Endothelial cell of umbilical vein (primary cell): ENCODE measurements around the gene SYT6. TPM values are rescaled to one million over a fixed set of nuclear protein-coding genes. Genes with fewer than 3 reads are reported as not detected.

Experiments used
- BruUV-seq: library from RNA; stranded (reverse); fragments of 400-500 nt; replicated peaks from 2 replicates; lab custom pipeline; 2021; lab: Mats Ljungman, UMichigan
- CTCF ChIA-PET: fragments of 300-600, 350-600 bp; sonication (Branson Sonifier 250); formaldehyde crosslinking; loops from one replicate; lab custom pipeline; 2021; ENCODE audit warnings: antibody characterized with exemption, inconsistent platforms; lab: Charles Lee
- POLR2A ChIA-PET: fragments of 300-600, 350-600 bp; sonication (Branson Sonifier 250); formaldehyde crosslinking; loops from one replicate; lab custom pipeline; 2021; ENCODE audit warnings: antibody characterized with exemption, inconsistent platforms; lab: Charles Lee
- DNase-seq: peaks from one replicate; pipeline ENCODE4 v3.0.0-alpha.2; 2011; ENCODE audit warnings: low read depth, low spot score
- FAIRE-seq: peaks from 2 replicates; lab custom pipeline; 2011; peaks lifted over from hg19 to GRCh38; lab: Jason Lieb, UNC
- H2AFZ ChIP-seq: 2 replicates; pipeline ENCODE4 v1.6.0; 2012; ENCODE audit warnings: low read depth, low read length, control low read depth, inconsistent platforms
- H3K27ac ChIP-seq: 2 replicates; pipeline ENCODE4 v1.5.1; 2011; ENCODE audit warnings: low read depth, mild to moderate bottlenecking, control low read depth, low read length, moderate library complexity; ENCODE audit not compliant: insufficient read depth
- H3K27me3 ChIP-seq, 2 experiments: 2 replicates each; pipeline versions ENCODE4 v1.6.0 to v1.6.1; 2011; ENCODE audit warnings: low read length in 2 of 2, mixed read lengths in 1 of 2; ENCODE audit not compliant: control insufficient read depth in 2 of 2, insufficient read depth in 2 of 2
- H3K36me3 ChIP-seq, 2 experiments: 2 replicates in 1 of 2; 3 replicates in 1 of 2; pipeline ENCODE4 v1.5.1; 2011; ENCODE audit warnings: low read length in 2 of 2, mild to moderate bottlenecking in 1 of 2, moderate library complexity in 1 of 2; ENCODE audit not compliant: control insufficient read depth in 2 of 2, insufficient read depth in 2 of 2; ENCODE audit errors: extremely low read depth in 1 of 2
- H3K4me1 ChIP-seq: 3 replicates; pipeline ENCODE4 v1.5.1; 2011; ENCODE audit warnings: mild to moderate bottlenecking, low read length; ENCODE audit not compliant: control insufficient read depth, insufficient read depth; ENCODE audit errors: extremely low read depth
- H3K4me2 ChIP-seq: 2 replicates; pipeline ENCODE4 v1.6.1; 2011; ENCODE audit warnings: low read length, control low read depth, mixed read lengths; ENCODE audit not compliant: insufficient read depth
- H3K4me3 ChIP-seq, 3 experiments: fragments of 200-600 bp in 1 of 3; sonication (generic), shearing (Covaris generic) in 1 of 3; replicated peaks in 1 of 3; 2 replicates each; pipeline ENCODE4 v1.5.1; 2011 to 2016; ENCODE audit warnings: control low read depth in 3 of 3, low read length in 3 of 3, mild to moderate bottlenecking in 2 of 3, inconsistent platforms in 1 of 3, low read depth in 1 of 3, moderate library complexity in 1 of 3; ENCODE audit not compliant: insufficient read depth in 1 of 3
- H3K79me2 ChIP-seq: 2 replicates; pipeline ENCODE4 v1.6.0; 2012; ENCODE audit warnings: low read length, inconsistent platforms; ENCODE audit not compliant: control insufficient read depth, insufficient read depth
- H3K9ac ChIP-seq: replicated peaks from 2 replicates; pipeline ENCODE3; 2011; ENCODE audit warnings: low read length, control low read depth; ENCODE audit not compliant: insufficient read depth; ENCODE audit errors: extremely low read depth
- H3K9me1 ChIP-seq: replicated peaks from 3 replicates; pipeline ENCODE4 v1.6.0; 2011; ENCODE audit warnings: mild to moderate bottlenecking, low read length; ENCODE audit not compliant: control insufficient read depth, insufficient read depth; ENCODE audit errors: extremely low read depth
- H3K9me3 ChIP-seq: replicated peaks from 2 replicates; pipeline ENCODE4 v1.5.1; 2012; ENCODE audit warnings: low read length, inconsistent platforms; ENCODE audit not compliant: control insufficient read depth, insufficient read depth
- H4K20me1 ChIP-seq: replicated peaks from 2 replicates; pipeline ENCODE3; 2011; ENCODE audit warnings: mild to moderate bottlenecking, low read length; ENCODE audit not compliant: control insufficient read depth, insufficient read depth; ENCODE audit errors: extremely low read depth
- EZH2 ChIP-seq: IDR thresholded peaks from 2 replicates; pipeline ENCODE4 v1.6.1; 2012; ENCODE audit warnings: borderline replicate concordance, low read depth, mild to moderate bottlenecking, moderate library complexity, low read length, inconsistent platforms; ENCODE audit not compliant: severe bottlenecking
- FOS ChIP-seq: IDR thresholded peaks from 2 replicates; pipeline ENCODE4 v1.6.1; 2011; ENCODE audit warnings: mild to moderate bottlenecking, low read length, moderate library complexity, borderline replicate concordance; ENCODE audit not compliant: insufficient read depth
- GATA2 ChIP-seq: IDR thresholded peaks from 2 replicates; pipeline ENCODE4 v1.7.0; 2011; ENCODE audit warnings: low read depth, mild to moderate bottlenecking, moderate library complexity, mixed read lengths, low read length; ENCODE audit not compliant: insufficient read length, insufficient read depth
- JUN ChIP-seq: IDR thresholded peaks from 2 replicates; pipeline ENCODE4 v1.6.1; 2011; ENCODE audit warnings: borderline replicate concordance, low read depth; ENCODE audit not compliant: insufficient read length, insufficient read depth
- MYC ChIP-seq: IDR thresholded peaks from one replicate; pipeline ENCODE4 v1.6.1; 2011; ENCODE audit warnings: mild to moderate bottlenecking, low read depth, low read length
- POLR2A ChIP-seq: IDR thresholded peaks from 2 replicates; pipeline ENCODE4 v1.6.1; 2012; ENCODE audit warnings: low read depth, mild to moderate bottlenecking, control low read depth, low read length
- POLR2AphosphoS5 ChIP-seq: IDR thresholded peaks from 2 replicates; pipeline ENCODE4 v1.6.1; 2012; ENCODE audit warnings: low read depth, mild to moderate bottlenecking, control low read depth, low read length, moderate library complexity; ENCODE audit not compliant: insufficient read depth
- dilution Hi-C: fragments of 300-500 bp; cut with MboI; formaldehyde crosslinking; loops from one replicate; pipeline ENCODE4 v1.15.0; 2019; ENCODE audit warnings: low sequenced_read_pairs; ENCODE audit not compliant: extremely low pct_ligation_motif_present
- intact Hi-C: fragments of 100-400 bp; cut with micrococcal nuclease; formaldehyde crosslinking; loops from one replicate; pipeline ENCODE4 v1.10.0; 2022
- polyA plus RNA-seq, 4 experiments: library from polyadenylated mRNA; depleted of rRNA in 3 of 4; stranded (reverse) in 3 of 4; unstranded in 1 of 4; fragments of >200 nt; gene quantifications; 2 replicates each; pipeline versions ENCODE4 v1.2.1 to v1.2.3, GENCODE V29; 2011 to 2012; ENCODE audit warnings: missing spikeins in 1 of 4
- total RNA-seq: library from RNA; stranded (reverse); gene quantifications from 2 replicates; pipeline ENCODE4 v1.2.3, GENCODE V29; 2021
- TF ChIP-seq, protein P1 (sequence below): IDR thresholded peaks from 2 replicates; pipeline ENCODE4 v1.6.1; 2011; ENCODE audit not compliant: insufficient read depth, insufficient read length
- TF ChIP-seq, protein P2 (sequence below), 2 donors: IDR thresholded peaks; 1 replicate in 1 of 2; 2 replicates in 1 of 2; pipeline ENCODE4 v1.5.1; 2011; ENCODE audit warnings: low read length in 2 of 2, mild to moderate bottlenecking in 2 of 2, moderate library complexity in 2 of 2, control low read depth in 1 of 2, inconsistent platforms in 1 of 2, low read depth in 1 of 2; ENCODE audit not compliant: insufficient read depth in 1 of 2; ENCODE audit errors: extremely low read depth in 1 of 2

The SYT6 gene
- total and polyA plus RNA-seq, 2 donors (not counting 3 experiments of a cell fraction or from before 2014, with no cell fraction given) = 0.04 TPM; not detected in 1

DNA sequence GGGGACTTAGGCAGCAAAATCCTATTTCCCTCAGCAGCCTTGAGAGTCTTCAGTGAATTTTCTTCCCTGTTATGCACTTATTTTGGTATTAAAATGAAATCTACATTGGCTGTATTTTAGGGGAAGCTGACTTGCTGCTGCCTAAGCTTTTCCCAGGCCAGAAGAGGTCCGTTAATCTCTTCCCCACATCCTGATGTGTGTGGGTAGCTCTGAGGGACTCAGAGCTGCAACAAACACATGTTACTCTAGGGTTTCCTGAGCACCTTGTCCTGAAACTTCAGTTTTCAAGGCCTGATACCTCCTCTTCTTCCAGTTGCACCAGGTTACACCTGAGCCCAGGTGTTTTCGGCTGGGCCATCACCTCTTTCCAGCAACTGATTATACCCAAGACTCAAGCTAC, 51.5 kb downstream of the SYT6 start:
- Histone ChIP-seq H3K9me1 (no peaks in the 10 kb centered on the region), H3K4me1 (no peaks in the 10 kb centered on the region), H3K4me3 (no peak overlapping the region), H3K27me3 (no peaks in the 10 kb centered on the region), H3K27ac (no peak overlapping the region), H3K36me3 (no peaks in the 10 kb centered on the region), H3K9ac (no peak overlapping the region), H2AFZ (no peak overlapping the region), H4K20me1 (no peaks in the 10 kb centered on the region), H3K9me3 (no peaks in the 10 kb centered on the region), H3K79me2 (no peaks in the 10 kb centered on the region), H3K4me2 (no peak overlapping the region)
- ChIA-PET CTCF (interaction anchor here (1.1 to 1.2 kb wide), 2 partner anchors 9 to 123 kb away, joined by 3 to 4 read pairs; no protein-coding TSS in a partner anchor), POLR2A (no interaction called here)
- DNase-seq = no peak
- FAIRE-seq = no peak
- TF ChIP-seq FOS = no peak
- no peak for TF ChIP-seq POLR2AphosphoS5
- TF ChIP-seq GATA2 = no peak
- TF ChIP-seq JUN = no peak
- TF ChIP-seq, protein P1, sequence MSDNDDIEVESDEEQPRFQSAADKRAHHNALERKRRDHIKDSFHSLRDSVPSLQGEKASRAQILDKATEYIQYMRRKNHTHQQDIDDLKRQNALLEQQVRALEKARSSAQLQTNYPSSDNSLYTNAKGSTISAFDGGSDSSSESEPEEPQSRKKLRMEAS = no peak
- TF ChIP-seq, protein P2, sequence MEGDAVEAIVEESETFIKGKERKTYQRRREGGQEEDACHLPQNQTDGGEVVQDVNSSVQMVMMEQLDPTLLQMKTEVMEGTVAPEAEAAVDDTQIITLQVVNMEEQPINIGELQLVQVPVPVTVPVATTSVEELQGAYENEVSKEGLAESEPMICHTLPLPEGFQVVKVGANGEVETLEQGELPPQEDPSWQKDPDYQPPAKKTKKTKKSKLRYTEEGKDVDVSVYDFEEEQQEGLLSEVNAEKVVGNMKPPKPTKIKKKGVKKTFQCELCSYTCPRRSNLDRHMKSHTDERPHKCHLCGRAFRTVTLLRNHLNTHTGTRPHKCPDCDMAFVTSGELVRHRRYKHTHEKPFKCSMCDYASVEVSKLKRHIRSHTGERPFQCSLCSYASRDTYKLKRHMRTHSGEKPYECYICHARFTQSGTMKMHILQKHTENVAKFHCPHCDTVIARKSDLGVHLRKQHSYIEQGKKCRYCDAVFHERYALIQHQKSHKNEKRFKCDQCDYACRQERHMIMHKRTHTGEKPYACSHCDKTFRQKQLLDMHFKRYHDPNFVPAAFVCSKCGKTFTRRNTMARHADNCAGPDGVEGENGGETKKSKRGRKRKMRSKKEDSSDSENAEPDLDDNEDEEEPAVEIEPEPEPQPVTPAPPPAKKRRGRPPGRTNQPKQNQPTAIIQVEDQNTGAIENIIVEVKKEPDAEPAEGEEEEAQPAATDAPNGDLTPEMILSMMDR (IDR thresholded peaks at IDR 0.05; ENCODE audit: extremely low read depth in 1 of 2, insufficient read depth in 1 of 2, low read depth in 1 of 2, low read length in 2 of 2) = no peak
- no peak for TF ChIP-seq POLR2A
- no peak for TF ChIP-seq MYC
- no peak for TF ChIP-seq EZH2
- intact Hi-C loops = no loop called here
- dilution Hi-C loops = no loop called here
- no TSS peak for BruUV-seq
